HT1080 (cell line): ENCODE measurements around the gene PCDHA9. TPM values are rescaled to one million over a fixed set of nuclear protein-coding genes. Genes with fewer than 3 reads are reported as not detected.
"Not testable (repeated sequence)": the region's sequence is repeated elsewhere in the genome, so short reads cannot be mapped to it uniquely, and the experiment has no call there.

Source experiments
- DNase-seq: peaks from one replicate; pipeline ENCODE4 v3.0.0-alpha.2; 2015; ENCODE audit warnings: low read depth
- total RNA-seq: library from RNA; depleted of rRNA; stranded (reverse); fragments of >200 nt; shearing (Covaris generic); gene quantifications from 2 replicates; pipeline ENCODE4 v1.2.3, GENCODE V29; 2014; rRNA removed

PCDHA9 gene
- total RNA-seq, 1 experiment from 2014 or later: not detected

GRCh38 chr5:140875085-140876065 lies 27.2 kb downstream of the PCDHA9 start, which contains the start of gene PCDHA12:
Gene PCDHA12 (plus strand): TSS chr5:140875308. CDS start chr5:140875473, 165 bp downstream.
- DNase-seq: no peak

GRCh38 chr5:140876541-140877261 lies 28.5 kb downstream of the PCDHA9 start:
- not testable (repeated sequence) for DNase-seq

- no peak for DNase-seq
These were observed 29.0 kb downstream of the PCDHA9 start for GRCh38 chr5:140877262-140877581.

GRCh38 chr5:140881889-140882590 lies 33.9 kb downstream of the PCDHA9 start, which contains the start of gene PCDHA13:
Gene PCDHA13 (plus strand): TSS chr5:140882124. CDS start chr5:140882269, 145 bp downstream.
- no peak for DNase-seq

GRCh38 chr5:140882591-140882899 lies 34.4 kb downstream of the PCDHA9 start:
- DNase-seq: no peak

GRCh38 chr5:140883373-140883772 lies 35.2 kb downstream of the PCDHA9 start:
- DNase-seq: no peak

GRCh38 chr5:140883927-140884697 lies 35.9 kb downstream of the PCDHA9 start:
- DNase-seq: no peak

Other genes starting within 250 kb of the PCDHA9 start
- not detected in 2 replicates for gene CD14, start 215.2 kb upstream of the PCDHA9 start, total RNA-seq
- gene TMCO6, start 208.9 kb upstream of the PCDHA9 start, total RNA-seq: 7.6 and 9.8 TPM in 2 replicates
- gene NDUFA2, start 200.8 kb upstream of the PCDHA9 start, total RNA-seq: 167 and 190 TPM in 2 replicates
- 118 and 141 TPM in 2 replicates for gene IK, start 200.6 kb upstream of the PCDHA9 start, total RNA-seq
- gene WDR55, start 183.5 kb upstream of the PCDHA9 start, total RNA-seq: 29.4 and 41.4 TPM in 2 replicates
- 1.8 and 2.8 TPM in 2 replicates for gene DND1, start 174.8 kb upstream of the PCDHA9 start, total RNA-seq
- gene HARS1, start 157.0 kb upstream of the PCDHA9 start, total RNA-seq: 116 and 121 TPM in 2 replicates
- gene HARS2, start 156.9 kb upstream of the PCDHA9 start, total RNA-seq: 34.6 and 39.3 TPM in 2 replicates
- 22.9 and 24.3 TPM in 2 replicates for gene ZMAT2, start 147.9 kb upstream of the PCDHA9 start, total RNA-seq
- gene PCDHA1, start 62.2 kb upstream of the PCDHA9 start, total RNA-seq: 0.03 and 0.23 TPM in 2 replicates
- not detected in 2 replicates for gene PCDHA2, start 53.5 kb upstream of the PCDHA9 start, total RNA-seq
- gene PCDHA3, start 47.3 kb upstream of the PCDHA9 start, total RNA-seq: 0.06 TPM in 1 of 2 replicates, not detected in the other
- 0.06 and 0.07 TPM in 2 replicates for gene PCDHA4, start 41.3 kb upstream of the PCDHA9 start, total RNA-seq
- not detected in 2 replicates for gene PCDHA5, start 26.8 kb upstream of the PCDHA9 start, total RNA-seq
- gene PCDHA6, start 20.4 kb upstream of the PCDHA9 start, total RNA-seq: 0.03 and 0.10 TPM in 2 replicates
- not detected in 2 replicates for gene PCDHA7, start 14.1 kb upstream of the PCDHA9 start, total RNA-seq
- not detected in 2 replicates for gene PCDHA8, start 7.2 kb upstream of the PCDHA9 start, total RNA-seq
- not detected in 2 replicates for gene PCDHA10, start 7.5 kb downstream of the PCDHA9 start, total RNA-seq
- gene PCDHA11, start 20.6 kb downstream of the PCDHA9 start, total RNA-seq: not detected in 2 replicates
- not detected in 2 replicates for gene PCDHA12, start 26.9 kb downstream of the PCDHA9 start, total RNA-seq
- not detected in 2 replicates for gene PCDHA13, start 33.7 kb downstream of the PCDHA9 start, total RNA-seq
- not detected in 2 replicates for gene PCDHAC1, start 77.9 kb downstream of the PCDHA9 start, total RNA-seq
- not detected in 2 replicates for gene PCDHAC2, start 118.1 kb downstream of the PCDHA9 start, total RNA-seq
- not detected in 2 replicates for gene PCDHB1, start 203.0 kb downstream of the PCDHA9 start, total RNA-seq
- gene PCDHB2, start 246.2 kb downstream of the PCDHA9 start, total RNA-seq: 0.37 and 0.43 TPM in 2 replicates